Neuronal stem cell (in vitro differentiated cells): Measurements from ENCODE around the gene LGMN.

Experiments used
- DNase-seq: peaks from one replicate; pipeline ENCODE4 v3.0.0-alpha.2; 2013; ENCODE audit warnings: low spot score
- H2AFZ ChIP-seq: one replicate; pipeline ENCODE4 v1.6.1; 2013; ENCODE audit warnings: mild to moderate bottlenecking, low read length, inconsistent platforms
- H2AK5ac ChIP-seq: 2 replicates; pipeline ENCODE4 v1.6.1; 2013; ENCODE audit warnings: low read depth, mild to moderate bottlenecking, inconsistent platforms, low read length, moderate library complexity, mixed read lengths
- H2BK120ac ChIP-seq: 2 replicates; pipeline ENCODE4 v1.6.1; 2013; ENCODE audit warnings: low read depth, mild to moderate bottlenecking, inconsistent platforms, low read length, moderate library complexity, mixed read lengths
- H2BK12ac ChIP-seq: one replicate; pipeline ENCODE4 v1.6.1; 2013; ENCODE audit warnings: low read length, inconsistent platforms
- H2BK15ac ChIP-seq: 2 replicates; pipeline ENCODE4 v1.6.1; 2013; ENCODE audit warnings: mild to moderate bottlenecking, low read length, inconsistent platforms, mixed read lengths
- H2BK5ac ChIP-seq: one replicate; pipeline ENCODE4 v1.6.1; 2013; ENCODE audit warnings: inconsistent platforms, mild to moderate bottlenecking, low read length, moderate library complexity
- H3K14ac ChIP-seq: one replicate; pipeline ENCODE4 v1.6.1; 2013; ENCODE audit warnings: low read length, inconsistent platforms
- H3K18ac ChIP-seq: 2 replicates; pipeline ENCODE4 v1.6.1; 2013; ENCODE audit warnings: low read length, inconsistent platforms
- H3K23ac ChIP-seq: 2 replicates; pipeline ENCODE4 v1.6.1; 2013; ENCODE audit warnings: low read depth, mild to moderate bottlenecking, mixed read lengths, low read length, inconsistent platforms; ENCODE audit not compliant: poor library complexity
- H3K27ac ChIP-seq: replicated peaks from 3 replicates; pipeline ENCODE4 v1.5.1; 2013; ENCODE audit warnings: low read length, inconsistent platforms
- H3K27me3 ChIP-seq, 3 experiments: 2 replicates each; pipeline ENCODE4 v1.6.1; 2013; ENCODE audit warnings: low read length in 3 of 3, mild to moderate bottlenecking in 2 of 3, inconsistent platforms in 1 of 3, low read depth in 1 of 3, mixed read lengths in 1 of 3, moderate library complexity in 1 of 3; ENCODE audit not compliant: control insufficient read depth in 3 of 3, insufficient read depth in 3 of 3
- H3K36me3 ChIP-seq, 2 donors: replicated peaks in 1 of 2; 2 replicates each; pipeline ENCODE4 v1.6.1; 2013; ENCODE audit warnings: low read length in 2 of 2; ENCODE audit not compliant: control insufficient read depth in 2 of 2, insufficient read depth in 2 of 2
- H3K4ac ChIP-seq: 2 replicates; pipeline ENCODE4 v1.6.1; 2013; ENCODE audit warnings: inconsistent platforms, mild to moderate bottlenecking, low read length, moderate library complexity
- H3K4me1 ChIP-seq, 2 donors: 1 replicate in 1 of 2; 2 replicates in 1 of 2; pipeline ENCODE4 v1.6.1; 2013; ENCODE audit warnings: low read length in 2 of 2, low read depth in 1 of 2; ENCODE audit not compliant: control insufficient read depth in 2 of 2, insufficient read depth in 1 of 2
- H3K4me2 ChIP-seq: one replicate; pipeline ENCODE4 v1.6.1; 2013; ENCODE audit warnings: mild to moderate bottlenecking, low read length, inconsistent platforms; ENCODE audit not compliant: insufficient read depth, poor library complexity, severe bottlenecking
- H3K4me3 ChIP-seq, 2 donors: 2 replicates each; pipeline ENCODE4 v1.5.1; 2013; ENCODE audit warnings: low read length in 2 of 2, mild to moderate bottlenecking in 2 of 2, inconsistent platforms in 1 of 2, moderate library complexity in 1 of 2
- H3K79me1 ChIP-seq: one replicate; pipeline ENCODE4 v1.6.1; 2013; ENCODE audit warnings: low read depth, mild to moderate bottlenecking, inconsistent platforms, low read length, moderate library complexity
- H3K9ac ChIP-seq: one replicate; pipeline ENCODE4 v1.6.1; 2013; ENCODE audit warnings: mild to moderate bottlenecking, low read depth, low read length, inconsistent platforms; ENCODE audit not compliant: poor library complexity
- H3K9me3 ChIP-seq, 2 donors: replicated peaks in 1 of 2; 2 replicates each; pipeline versions ENCODE3 to v1.6.1; 2013; ENCODE audit warnings: low read length in 2 of 2, mild to moderate bottlenecking in 2 of 2, inconsistent platforms in 1 of 2, low read depth in 1 of 2, mixed read lengths in 1 of 2, moderate library complexity in 1 of 2; ENCODE audit not compliant: control insufficient read depth in 2 of 2, insufficient read depth in 1 of 2
- H4K8ac ChIP-seq: one replicate; pipeline ENCODE4 v1.6.1; 2013; ENCODE audit warnings: low read depth, mild to moderate bottlenecking, inconsistent platforms, low read length, moderate library complexity
- H4K91ac ChIP-seq: one replicate; pipeline ENCODE4 v1.6.1; 2013; ENCODE audit warnings: low read length, low read depth, mild to moderate bottlenecking, inconsistent platforms; ENCODE audit not compliant: poor library complexity
- WGBS, 2 donors: extraction: QIAGEN DNeasy Blood & Tissue Kit; methylation state at CpG; one replicate each; pipeline ENCODE4 v1.1.7; 2013; ENCODE audit warnings: missing lambda C conversion rate in 2 of 2, mixed read lengths in 1 of 2; ENCODE audit not compliant: insufficient read length in 2 of 2, insufficient replicate concordance in 1 of 2; ENCODE audit errors: extremely low coverage in 2 of 2; 5-methylcytosine and 5-hydroxymethylcytosine counted together

The LGMN gene

GRCh38 chr14:92679246-92679645 is 69.2 kb downstream of the LGMN start:
- Histone ChIP-seq H3K27ac (no peak overlapping the region), H3K36me3 (peaks cover 0 to 12% of the 10 kb centered on the region in 2 donors), H3K4me1 (no peaks in the 10 kb centered on the region), H2BK15ac (no peak overlapping the region), H4K8ac (no peak overlapping the region), H4K91ac (no peak overlapping the region), H3K14ac (peak overlapping the region; percentile 56), H2AFZ (no peak overlapping the region), H3K27me3 (no peaks in the 10 kb centered on the region), H2BK120ac (no peak overlapping the region), H2BK5ac (peak overlapping the region; percentile 24), H2AK5ac (peak overlapping the region; percentile 28), H2BK12ac (peak overlapping the region; percentile 73), H3K4ac (no peak overlapping the region), H3K18ac (peak overlapping the region; percentile 80), H3K9ac (no peak overlapping the region), H3K9me3 (no peaks in the 10 kb centered on the region), H3K4me3 (no peak overlapping the region), H3K4me2 (no peak overlapping the region), H3K79me1 (no peaks in the 10 kb centered on the region), H3K23ac (peak overlapping the region; percentile 93)
- no peak for DNase-seq
- WGBS, 2 donors, result no CpG with 5 or more reads among the region's 4 CpGs

GRCh38 chr14:92678766-92679165 is 69.7 kb downstream of the LGMN start:
- Histone ChIP-seq H3K4ac (no peak overlapping the region), H2BK12ac (no peak overlapping the region), H2AFZ (no peak overlapping the region), H3K14ac (no peak overlapping the region), H3K4me1 (no peaks in the 10 kb centered on the region), H3K9me3 (no peaks in the 10 kb centered on the region), H3K9ac (no peak overlapping the region), H3K27me3 (no peaks in the 10 kb centered on the region), H4K91ac (no peak overlapping the region), H4K8ac (no peak overlapping the region), H3K18ac (no peak overlapping the region), H3K4me3 (peak overlapping the region in 1 of 2 donors; percentile 25), H3K23ac (peak overlapping the region; percentile 93), H3K27ac (no peak overlapping the region), H3K36me3 (peaks cover 0 to 12% of the 10 kb centered on the region in 2 donors), H2BK5ac (peak overlapping the region; percentile 24), H3K4me2 (no peak overlapping the region), H2BK15ac (no peak overlapping the region), H2BK120ac (no peak overlapping the region), H3K79me1 (no peaks in the 10 kb centered on the region), H2AK5ac (no peak overlapping the region)
- no CpG with 5 or more reads among the region's 5 CpGs for WGBS, 2 donors
- DNase-seq, result no peak

- WGBS, 2 donors, result no CpG with 5 or more reads among the region's 2 CpGs
- Histone ChIP-seq H3K27ac (no peak overlapping the region), H3K27me3 (no peaks in the 10 kb centered on the region)
These were observed 70.5 kb downstream of the LGMN start for GRCh38 chr14:92677955-92678354.

GRCh38 chr14:92677087-92677668 is 71.2 kb downstream of the LGMN start:
- Histone ChIP-seq H4K8ac (no peak overlapping the region), H3K4me3 (no peak overlapping the region), H2BK120ac (no peak overlapping the region), H2BK15ac (no peak overlapping the region), H3K4me2 (no peak overlapping the region), H3K4ac (no peak overlapping the region), H2AK5ac (no peak overlapping the region), H3K79me1 (no peaks in the 10 kb centered on the region), H2BK12ac (no peak overlapping the region), H4K91ac (no peak overlapping the region), H2BK5ac (no peak overlapping the region), H3K14ac (no peak overlapping the region), H3K27ac (no peak overlapping the region), H3K27me3 (no peaks in the 10 kb centered on the region), H3K36me3 (peaks cover 0 to 12% of the 10 kb centered on the region in 2 donors), H2AFZ (no peak overlapping the region), H3K9ac (no peak overlapping the region), H3K23ac (no peak overlapping the region), H3K9me3 (no peaks in the 10 kb centered on the region), H3K4me1 (no peaks in the 10 kb centered on the region), H3K18ac (no peak overlapping the region)
- WGBS, 2 donors, result no CpG with 5 or more reads among the region's 4 CpGs
- DNase-seq, result no peak

More at GRCh38 chr14:92677955-92678354, 70.5 kb downstream of the LGMN start:
- Histone ChIP-seq H3K14ac (no peak overlapping the region), H2AK5ac (no peak overlapping the region), H3K4me1 (no peaks in the 10 kb centered on the region), H2BK120ac (no peak overlapping the region), H2BK12ac (no peak overlapping the region), H3K23ac (no peak overlapping the region), H2BK15ac (no peak overlapping the region), H3K4me3 (no peak overlapping the region), H3K4ac (no peak overlapping the region), H3K9ac (no peak overlapping the region), H3K18ac (no peak overlapping the region), H4K8ac (no peak overlapping the region), H3K79me1 (no peaks in the 10 kb centered on the region), H3K9me3 (no peaks in the 10 kb centered on the region), H3K36me3 (peaks cover 0 to 12% of the 10 kb centered on the region in 2 donors), H3K4me2 (no peak overlapping the region), H2BK5ac (no peak overlapping the region), H2AFZ (no peak overlapping the region), H4K91ac (no peak overlapping the region)
- no peak for DNase-seq
